ENCODE results near the gene MTA3.

GRCh38 chr2:42797281-42797680 lies 228.8 kb downstream of the MTA3 start:
- no peak for TF ChIP-seq CTCF (IDR thresholded peaks at IDR 0.05; ENCODE audit: extremely low read depth in 1 of 2, insufficient read depth in 1 of 2, low read depth in 1 of 2, low read length in 2 of 2)
- no peak for TF ChIP-seq EZH2 (IDR thresholded peaks at IDR 0.05; ENCODE audit: borderline replicate concordance, low read depth, low read length, severe bottlenecking)
- no peak for TF ChIP-seq MAX (IDR thresholded peaks at IDR 0.05; ENCODE audit: insufficient read depth, insufficient read length)
- TF ChIP-seq MYC (IDR thresholded peaks at IDR 0.05; ENCODE audit: low read depth, low read length): no peak
- no peak for TF ChIP-seq POLR2AphosphoS5 (IDR thresholded peaks at IDR 0.05; ENCODE audit: insufficient read depth, low read depth, low read length)
- no peak for TF ChIP-seq FOS (IDR thresholded peaks at IDR 0.05; ENCODE audit: borderline replicate concordance, insufficient read depth, low read length)
- TF ChIP-seq POLR2A (IDR thresholded peaks at IDR 0.05; ENCODE audit: low read depth, low read length): no peak

Data from endothelial cell of umbilical vein (primary cell).